SHP77 treated with DMSO at 0.1 percent for 48 hours (cell line): ENCODE results near the gene ACHE.
A peak's percentile ranks its signal among the peaks of the same experiment; 100 is the strongest.

Experiments used
- DNase-seq: peaks from one replicate; lab custom pipeline; 2025; lab: John Stamatoyannopoulos, UW

ACHE gene

DNA sequence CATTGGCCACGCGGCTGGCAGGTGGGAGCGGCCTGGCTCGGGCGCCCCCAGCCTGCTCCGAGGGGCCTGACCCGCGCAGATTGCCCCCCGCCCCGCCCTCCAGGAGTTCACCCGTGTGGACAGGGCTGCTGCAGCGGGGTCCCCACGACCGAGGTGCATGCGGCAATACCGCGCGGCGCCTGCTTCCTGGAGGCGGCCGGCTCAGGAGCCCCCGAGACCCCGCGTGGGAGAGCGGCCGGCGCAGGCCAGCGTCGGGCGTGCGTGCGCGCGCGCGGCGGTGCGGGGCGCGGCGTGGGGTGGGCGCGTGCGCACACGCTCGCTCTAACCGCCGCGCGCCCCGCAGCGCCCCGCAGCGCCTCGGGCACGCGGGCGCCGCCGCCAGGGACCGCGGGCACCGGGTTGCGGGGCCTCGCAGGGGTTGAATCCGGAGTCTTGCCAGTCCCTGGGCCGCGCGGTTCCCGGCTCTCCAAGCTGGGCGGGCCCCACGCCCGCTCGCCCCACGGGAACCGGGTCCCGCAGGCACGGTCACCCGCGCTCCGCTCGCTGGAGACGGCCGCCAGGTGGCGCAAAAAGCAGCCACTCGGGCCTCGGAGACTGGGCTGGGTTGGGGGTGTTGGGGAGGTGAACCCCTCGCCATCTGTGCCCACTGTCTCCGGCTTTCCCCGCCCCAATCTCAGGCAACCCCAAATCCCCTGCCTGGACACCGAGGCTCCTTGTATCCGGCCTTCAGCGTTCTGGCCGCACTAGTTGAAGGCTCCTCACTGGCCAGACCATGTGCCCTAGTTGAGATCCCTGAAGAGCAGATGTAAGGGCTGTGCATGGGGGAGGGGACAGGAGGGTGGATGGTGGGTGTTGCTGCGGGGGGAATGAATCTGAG lies 1.3 kb upstream of the ACHE start:
- no peak for DNase-seq

DNA sequence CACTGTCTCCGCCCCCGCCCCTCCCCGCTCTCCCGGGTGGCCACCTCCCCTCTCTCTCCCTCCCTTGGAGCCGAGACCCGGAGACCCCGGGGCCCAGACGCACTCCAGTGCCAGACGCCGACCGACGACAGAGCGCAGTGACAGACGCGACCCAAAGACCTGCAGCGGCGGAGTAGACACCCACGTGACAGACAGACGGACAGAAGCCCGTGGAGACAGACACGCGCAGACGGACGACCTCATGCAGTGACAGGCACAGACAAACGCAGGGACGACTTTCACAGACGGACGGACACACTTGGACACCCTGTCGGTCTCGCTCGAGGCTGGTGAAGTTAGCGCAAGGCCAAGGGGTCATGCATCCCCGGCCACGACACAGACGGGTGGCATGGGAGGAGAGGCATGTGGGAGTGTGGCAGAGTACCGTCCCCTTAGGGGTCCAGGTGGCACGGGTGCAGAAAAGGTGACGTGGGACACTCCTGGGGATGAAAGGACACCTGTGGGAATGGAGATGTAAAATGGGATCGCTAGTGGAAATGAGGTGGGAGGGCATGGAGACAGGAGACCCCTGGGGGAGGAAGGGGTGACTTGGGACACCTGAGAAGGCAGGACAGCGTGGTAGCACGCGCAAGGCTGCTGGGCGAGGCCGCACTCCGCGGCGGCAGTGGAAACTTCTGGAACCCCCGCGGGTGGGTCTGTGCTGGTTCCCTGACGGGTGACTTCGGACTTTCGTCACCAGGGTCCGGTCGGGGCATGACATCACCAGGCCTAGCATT lies 456 bp upstream of the ACHE start:
- no peak for DNase-seq

DNA sequence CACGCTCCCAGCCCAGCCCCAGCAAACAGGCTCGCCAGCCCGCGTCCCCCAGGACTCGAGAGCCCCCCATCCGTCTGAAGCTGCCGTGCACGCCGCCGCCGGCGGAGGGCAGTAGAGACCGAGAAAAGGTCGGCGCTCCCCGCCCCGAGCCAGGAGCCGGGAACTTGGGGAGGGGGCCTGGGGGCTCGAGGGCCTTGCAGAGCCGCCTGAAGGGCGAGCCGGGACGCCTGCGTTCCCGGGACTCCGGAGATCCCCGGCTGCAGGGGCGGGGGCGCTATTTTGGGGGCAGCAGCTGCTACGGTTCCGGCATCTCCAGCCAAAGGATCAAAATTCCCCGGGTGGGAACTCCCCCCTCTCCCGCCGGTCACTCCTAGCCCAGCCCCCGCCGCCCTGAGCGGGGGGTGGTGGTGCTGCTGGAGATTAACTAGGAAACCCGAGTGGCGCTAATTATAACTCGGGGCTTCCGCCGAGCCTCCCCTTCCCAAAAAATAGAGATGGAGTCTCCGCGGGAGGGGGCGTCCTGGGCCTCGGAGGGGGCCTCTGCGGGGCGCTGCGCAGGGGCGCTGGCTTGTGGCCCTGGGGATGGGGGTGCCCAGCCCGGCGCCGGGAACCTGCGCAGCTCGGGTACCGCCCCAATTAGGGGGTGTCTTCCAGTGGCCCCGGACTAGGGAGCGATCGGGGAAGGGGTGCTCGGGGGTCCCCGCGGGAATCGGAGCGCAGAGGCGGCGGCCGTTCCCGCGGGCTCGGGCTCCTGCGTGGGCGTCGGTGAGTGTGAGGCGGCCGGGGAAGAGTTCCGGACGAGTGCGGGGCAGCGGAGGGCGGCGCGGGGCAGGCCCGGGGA lies 608 bp downstream of the ACHE start:
- DNase-seq, result no peak

DNA sequence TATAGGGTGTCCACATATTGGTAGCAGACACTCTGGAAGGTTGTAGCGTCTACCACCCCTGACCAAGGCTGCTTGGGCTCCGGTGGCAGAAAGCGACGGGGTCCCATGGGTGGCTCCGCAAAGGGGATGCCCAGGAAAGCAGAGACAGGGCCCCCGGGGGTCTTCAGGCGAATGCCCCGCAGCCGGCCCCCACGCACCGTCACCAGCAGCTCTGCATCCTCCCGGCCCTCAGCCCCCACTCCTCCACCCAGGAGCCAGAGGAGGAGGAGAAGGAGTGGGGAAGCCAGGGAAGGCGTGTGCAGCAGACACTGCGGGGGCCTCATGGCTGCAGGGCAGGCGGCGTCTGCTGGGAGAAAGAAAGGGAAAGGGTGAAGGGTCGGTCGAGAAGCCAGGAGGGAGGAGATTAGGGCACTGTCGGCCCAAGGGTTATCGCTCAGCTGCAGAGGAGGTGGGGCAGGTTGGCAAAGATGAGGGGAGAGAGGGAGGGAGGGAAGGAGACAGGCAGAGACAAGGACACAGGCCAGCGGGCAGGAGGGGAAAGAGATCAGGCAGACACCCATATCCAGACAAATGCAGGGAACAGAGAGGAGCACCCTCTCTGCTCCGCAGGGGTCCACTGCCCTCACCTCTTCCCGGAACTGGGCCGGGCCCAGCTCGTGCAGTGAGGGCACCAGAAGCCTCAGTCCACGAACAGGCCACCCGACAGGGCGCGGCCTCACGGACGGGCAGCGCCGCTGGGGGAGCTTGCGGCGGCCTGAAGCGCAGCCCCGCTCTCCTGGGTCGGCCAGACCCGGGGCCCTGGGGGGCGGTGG lies 1.6 kb downstream of the ACHE start:
- DNase-seq, result no peak

DNA sequence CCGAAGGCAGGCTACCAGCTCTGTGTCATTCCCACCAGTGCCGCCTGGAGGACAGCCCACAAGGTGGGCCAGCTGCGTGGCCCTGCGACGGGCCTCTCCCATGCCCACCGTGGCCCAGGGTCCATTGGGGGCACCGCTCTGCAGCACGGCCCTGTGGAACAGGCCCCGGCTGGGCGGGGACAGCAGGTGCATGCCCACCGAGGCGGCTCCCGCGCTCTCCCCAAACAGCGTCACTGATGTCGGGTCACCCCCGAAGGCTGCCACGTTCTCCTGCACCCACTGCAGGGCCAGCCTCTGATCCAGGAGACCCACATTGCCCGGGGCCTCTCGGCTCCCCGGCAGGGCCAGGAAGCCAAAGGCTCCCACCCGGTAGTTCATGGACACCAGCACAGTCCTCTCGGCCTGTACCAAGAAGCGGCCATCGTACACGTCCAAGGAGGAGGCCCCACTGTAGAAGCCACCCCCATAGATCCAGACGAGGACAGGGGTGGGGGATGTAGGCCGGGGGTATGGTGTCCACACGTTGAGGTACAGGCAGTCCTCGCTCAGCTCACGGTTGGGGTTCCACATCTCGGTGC lies 2.3 kb downstream of the ACHE start:
- no peak for DNase-seq

DNA sequence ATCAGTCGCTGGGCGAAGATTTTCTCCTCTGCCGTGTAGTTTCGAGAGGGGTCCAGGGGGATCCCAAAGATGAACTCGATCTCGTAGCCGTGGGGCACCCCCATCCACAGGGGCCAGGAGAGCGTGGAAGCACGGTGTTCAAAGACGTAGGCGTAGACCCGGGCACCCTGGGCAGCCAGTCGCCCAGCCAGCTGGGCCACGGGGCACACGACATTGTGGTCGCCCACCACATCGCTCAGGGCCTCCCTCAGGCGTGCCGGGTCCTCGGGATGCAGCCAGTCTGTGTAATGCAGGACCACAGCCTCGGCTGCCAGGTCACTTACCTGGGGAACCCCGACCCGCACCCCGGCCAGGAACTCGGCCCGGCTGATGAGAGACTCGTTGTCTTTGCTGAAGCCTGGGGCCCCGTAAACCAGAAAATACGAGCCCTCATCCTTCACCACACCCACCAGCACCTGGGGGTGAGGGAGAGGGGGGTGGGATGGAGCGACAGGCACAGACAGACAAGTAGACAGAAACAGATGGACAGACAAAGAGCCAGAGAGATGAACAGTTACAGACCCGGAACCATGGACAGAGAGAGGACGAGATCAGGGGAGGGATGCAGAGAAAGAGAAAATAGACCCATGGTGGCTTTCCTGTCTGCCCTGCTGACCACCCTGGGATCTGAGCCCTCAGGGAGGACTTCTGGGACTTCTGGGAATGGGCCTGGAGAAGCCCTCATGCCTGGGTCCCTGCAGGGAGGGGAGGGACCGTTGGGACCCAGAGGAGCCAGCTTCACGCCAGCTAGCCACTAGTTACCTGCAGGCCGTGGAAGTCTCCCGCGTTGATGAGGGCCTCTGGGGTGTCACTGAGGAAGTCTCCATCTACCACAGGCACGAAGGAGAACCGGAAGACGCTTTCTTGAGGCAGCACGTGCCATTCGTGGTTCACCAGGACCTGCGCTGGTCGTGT lies 3.0 kb downstream of the ACHE start:
- DNase-seq, result no peak

DNA sequence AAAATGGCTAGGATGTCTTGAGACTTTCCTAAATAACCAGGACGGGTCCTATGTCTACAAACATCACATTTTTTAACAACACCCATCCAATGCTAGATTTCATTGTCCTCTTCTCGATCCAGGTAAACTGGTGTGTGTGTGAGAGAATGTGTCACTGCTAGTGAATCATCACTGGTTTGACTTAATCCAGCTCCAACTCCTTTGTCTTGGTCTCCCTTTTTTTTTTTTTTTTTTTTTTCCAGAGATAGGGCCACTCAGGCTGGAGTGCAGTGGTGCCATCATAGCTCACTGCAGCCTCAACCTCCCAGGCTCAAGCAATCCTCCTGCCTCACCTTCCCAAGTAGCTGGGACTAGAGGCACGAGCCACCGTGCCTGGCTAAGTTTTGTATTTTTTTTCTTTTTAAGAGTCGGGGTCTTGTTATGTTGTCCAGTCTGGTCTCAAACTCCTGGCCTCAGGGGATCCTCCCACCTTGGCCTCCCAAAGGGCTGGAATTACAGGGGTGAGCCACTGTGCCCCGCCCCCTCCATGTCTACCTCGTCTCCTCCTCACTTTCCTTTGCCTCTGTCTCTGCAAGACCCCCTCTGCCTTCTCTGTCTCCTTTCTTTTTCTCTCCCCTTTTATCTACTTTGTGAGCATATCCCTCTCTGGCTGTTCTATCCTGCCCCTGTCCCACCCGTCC lies 4.0 kb downstream of the ACHE start:
- no peak for DNase-seq

DNA sequence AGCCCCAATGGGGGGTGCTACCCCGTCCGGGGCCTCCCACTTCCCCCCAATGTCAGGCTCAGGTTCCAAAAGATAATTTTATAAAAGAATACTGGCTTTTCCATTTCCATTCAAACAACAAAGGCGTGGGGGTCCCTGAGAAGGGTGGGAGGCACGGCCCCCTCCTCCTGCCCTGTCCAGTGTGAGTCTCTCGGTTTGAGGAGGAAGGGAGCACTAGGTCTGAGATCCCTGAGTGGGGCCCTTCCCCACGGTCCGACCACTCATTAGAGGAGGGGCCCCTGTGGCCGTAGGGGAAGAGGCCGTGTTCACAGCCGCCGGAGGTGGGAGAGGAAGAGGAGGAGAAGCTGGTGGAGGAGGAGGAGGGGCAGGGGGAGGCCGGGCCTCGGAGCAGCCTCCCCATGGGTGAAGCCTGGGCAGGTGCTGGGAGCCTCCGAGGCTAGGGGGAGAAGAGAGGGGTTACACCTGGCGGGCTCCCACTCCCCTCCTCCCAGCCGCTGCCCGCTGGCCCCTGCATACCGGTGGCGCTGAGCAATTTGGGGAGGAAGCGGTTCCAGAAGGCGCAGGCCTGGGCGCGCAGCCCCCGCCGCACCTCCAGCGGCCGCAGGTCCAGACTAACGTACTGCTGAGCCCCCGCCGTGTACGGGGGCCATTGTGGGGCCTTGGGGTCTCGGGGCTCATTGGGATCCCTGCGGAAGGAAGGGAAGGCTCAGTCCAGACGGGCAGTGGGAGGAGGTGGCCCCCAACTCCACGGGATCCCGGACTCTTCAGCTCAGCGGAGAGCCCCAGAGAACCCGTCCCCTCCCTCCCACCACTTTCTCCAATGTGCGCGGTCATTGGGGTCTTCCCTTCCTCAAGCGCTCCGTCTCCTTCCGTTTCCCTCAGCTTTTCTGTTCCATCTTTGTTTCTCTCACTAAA lies 4.8 kb downstream of the ACHE start:
- no peak for DNase-seq

DNA sequence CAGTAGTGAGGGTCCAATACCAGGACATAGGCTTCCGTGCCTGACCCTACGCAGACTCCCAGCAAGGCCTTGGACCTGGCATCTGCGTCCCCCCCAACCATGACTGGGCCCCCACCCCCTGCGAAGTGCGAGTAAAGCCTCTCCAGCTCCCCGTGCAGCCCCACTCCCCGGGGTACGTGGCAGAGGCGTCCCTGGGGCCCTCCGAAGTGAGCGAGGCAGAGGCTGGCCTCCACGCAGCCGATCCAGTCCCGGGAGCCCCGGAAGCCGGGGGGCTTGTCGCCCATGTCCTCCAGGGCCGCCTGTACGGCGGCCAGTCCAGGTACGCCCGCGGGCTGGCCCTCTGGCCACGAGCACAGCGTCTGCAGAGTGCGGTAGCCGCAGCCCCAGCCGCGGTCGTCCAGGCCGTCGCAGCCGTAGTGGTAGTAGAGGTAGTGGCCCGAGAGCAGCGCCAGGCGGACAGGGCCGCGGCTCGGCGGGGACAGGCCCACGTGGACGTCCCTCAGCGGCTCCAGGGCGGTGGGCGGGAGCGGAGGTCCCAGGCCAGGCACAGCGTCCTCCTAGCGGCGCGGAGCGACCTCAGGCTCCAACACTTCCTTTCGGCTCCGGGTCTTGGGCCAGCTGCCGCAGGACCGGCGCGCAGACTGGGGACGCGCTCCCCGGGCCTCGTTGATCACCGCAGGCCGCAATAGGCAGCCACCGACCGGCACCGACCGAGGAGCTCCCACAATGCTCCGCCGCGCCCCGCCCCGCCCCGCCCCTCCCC lies 6.5 kb downstream of the ACHE start, which contains the start of gene UFSP1:
Gene UFSP1, minus strand, starts transcription at position 728 of the 763 bp plus-strand sequence. Its CDS starts 444 bp downstream, at position 284.
- peak; percentile 47 for DNase-seq

DNA sequence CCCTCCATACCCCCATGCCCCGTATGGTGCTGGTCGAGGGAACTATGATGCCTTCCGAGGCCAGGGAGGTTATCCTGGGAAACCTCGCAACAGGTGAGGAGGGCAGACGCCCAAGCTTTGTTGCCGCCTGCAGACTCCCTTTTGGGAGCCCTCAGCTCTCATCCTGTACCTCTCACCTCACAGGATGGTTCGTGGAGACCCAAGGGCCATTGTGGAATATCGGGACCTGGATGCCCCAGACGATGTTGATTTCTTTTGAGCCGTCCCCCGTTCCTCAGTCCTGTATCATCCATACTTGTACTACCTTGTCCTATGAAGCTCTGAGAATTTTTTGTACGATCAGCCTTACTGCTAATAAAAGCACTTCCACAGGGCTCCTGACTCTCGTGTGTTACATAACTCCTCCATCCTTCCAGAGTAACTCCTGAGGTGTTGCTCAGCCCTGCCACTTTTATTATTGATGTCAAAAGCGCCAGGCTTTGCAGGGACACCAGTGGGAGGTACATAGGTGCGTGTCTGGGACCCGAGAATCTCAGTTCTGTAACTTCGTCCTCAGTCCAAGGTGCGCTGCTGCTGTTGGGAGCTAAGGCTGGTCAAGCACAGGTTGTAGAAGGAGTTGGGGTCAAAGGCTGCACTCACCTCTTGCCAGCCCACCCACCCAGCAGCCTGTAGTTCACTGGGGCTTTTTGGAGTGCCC lies 7.2 kb downstream of the ACHE start:
- no peak for DNase-seq

DNA sequence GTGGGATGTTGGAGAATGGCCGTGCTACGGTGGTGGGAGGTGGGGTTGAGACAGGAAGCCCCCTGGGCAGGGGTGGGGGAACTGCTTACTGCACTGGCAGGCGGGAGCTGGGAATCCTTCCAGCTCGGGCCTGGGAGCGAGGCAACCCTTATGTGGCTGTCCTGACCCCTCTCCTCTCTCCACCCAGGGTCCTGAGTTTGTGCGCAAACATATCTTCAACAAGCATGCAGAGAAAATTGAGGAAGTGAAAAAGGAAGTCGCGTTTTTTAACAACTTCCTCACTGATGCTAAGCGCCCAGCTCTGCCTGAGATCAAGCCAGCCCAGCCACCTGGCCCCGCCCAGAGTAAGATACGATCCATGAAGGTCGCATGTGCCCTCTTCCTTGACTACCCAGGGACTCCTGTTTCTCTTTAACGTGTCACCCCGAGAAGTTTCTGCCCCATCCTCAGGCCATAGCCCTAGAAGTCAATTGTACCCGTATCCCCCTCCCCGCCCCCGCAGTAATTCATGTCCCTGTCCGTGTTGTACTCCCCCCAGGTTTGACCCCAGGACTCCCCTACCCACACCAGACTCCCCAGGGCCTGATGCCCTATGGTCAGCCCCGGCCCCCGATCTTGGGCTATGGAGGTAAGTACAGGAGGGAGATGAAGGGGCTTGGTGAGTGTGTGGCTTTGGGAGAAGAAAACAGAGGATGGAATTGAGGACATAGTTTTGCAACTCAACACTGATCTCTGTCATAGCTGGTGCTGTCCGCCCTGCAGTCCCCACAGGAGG lies 8.0 kb downstream of the ACHE start:
- DNase-seq, result no peak

DNA sequence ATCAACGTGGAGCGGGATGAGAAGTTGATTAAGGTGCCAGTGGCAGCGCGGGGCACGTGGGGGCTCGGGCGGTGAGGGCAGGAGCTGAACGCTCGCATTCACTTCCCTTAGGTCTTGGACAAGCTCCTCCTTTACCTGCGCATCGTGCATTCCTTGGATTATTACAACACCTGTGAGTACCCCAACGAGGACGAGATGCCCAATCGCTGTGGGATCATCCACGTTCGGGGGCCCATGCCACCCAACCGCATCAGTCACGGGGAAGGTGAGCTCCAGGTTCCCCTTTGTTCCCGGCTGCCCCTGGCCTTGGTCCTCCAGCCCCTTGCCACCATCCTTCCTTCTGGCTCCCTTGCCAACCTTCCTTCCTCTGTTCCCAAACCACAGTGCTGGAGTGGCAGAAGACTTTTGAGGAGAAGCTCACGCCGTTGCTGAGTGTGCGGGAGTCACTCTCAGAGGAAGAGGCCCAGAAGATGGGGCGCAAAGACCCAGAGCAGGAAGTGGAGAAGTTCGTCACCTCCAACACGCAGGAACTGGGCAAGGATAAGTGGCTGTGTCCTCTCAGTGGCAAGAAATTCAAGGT lies 8.7 kb downstream of the ACHE start:
- DNase-seq, result no peak

DNA sequence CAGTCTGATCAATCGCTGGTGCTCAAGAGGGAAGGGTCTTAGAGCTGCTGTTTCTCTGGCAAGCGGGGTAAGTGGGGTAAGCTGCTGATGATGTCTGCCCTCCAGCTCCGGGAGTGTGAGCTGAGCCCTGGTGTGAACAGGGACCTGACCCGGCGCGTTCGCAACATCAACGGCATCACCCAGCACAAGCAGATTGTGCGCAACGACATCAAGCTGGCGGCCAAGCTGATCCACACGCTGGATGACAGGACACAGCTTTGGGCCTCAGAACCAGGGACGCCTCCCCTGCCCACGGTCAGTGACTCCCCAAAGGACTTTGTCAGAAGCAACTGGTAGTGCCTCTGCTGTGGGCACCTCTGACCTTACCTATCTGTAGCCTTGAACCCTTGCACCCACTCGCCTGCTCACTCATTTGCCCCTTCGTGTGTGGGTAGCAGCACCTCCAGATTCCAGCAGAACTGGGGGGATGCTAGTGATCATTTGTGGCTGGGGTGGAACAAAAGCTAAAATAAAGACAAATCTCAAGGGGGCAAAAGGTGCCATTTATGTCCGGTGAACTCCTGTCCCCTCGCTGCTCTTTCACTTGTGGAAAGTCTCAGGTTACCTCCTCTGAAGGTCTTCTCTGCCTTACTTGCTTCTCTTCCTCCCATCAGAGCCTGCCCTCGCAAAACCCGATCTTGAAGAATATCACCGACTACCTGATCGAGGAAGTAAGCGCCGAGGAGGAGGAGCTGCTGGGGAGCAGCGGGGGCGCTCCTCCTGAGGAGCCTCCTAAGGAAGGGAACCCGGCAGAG lies 9.3 kb downstream of the ACHE start:
- DNase-seq, result no peak

DNA sequence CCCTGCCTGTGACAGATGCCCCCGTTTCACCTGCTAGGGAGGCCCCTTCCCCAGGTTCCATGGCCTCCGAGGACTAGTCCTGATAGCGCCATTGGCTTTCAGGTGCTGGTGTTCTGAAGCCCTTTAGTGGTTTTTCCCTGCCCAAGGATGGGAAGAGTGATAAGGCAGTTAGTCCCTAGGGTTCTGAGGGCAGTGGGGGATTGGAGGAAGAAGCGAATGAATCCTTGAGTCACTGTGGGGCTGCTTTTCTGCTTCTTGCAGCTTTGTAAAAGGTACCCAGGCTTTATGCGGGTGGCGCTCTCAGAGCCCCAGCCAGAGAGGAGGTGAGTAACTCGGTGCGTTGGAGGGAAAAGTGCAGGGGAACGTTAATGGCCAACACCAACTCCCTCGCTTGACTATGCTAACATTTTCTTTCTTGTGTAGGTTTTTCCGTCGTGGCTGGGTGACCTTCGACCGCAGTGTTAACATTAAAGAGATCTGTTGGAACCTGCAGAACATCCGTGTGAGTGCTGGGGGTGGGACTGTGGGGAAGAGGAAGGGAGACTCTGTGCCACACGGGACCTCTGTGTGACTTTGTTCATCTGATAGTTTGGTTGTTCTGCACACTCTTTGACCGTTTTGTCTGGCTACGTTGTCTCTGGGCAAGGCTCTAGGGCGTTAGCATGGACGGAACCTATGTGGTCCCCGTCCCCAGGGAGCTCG lies 10.1 kb downstream of the ACHE start:
- no peak for DNase-seq
